MCF 10A (cell line): ENCODE measurements around the gene DSTN. TPM values are rescaled to one million over a fixed set of nuclear protein-coding genes. Genes with fewer than 3 reads are reported as not detected.

Source experiments
- BruUV-seq: library from RNA; stranded (reverse); fragments of 400-500 nt; replicated peaks from 2 replicates; lab custom pipeline; 2021; lab: Mats Ljungman, UMichigan
- CTCF ChIA-PET: fragments of 300-600 bp; sonication (Branson Sonifier 250); formaldehyde crosslinking; extraction: SDS; loops from one replicate; lab custom pipeline; 2021; ENCODE audit warnings: antibody characterized with exemption, inconsistent platforms; lab: Yijun Ruan, JAX
- POLR2A ChIA-PET: fragments of 300-600, 350-650 bp; sonication (Branson Sonifier 250); formaldehyde crosslinking; extraction: SDS; loops from one replicate; lab custom pipeline; 2020; ENCODE audit warnings: antibody characterized with exemption, inconsistent platforms; lab: Yijun Ruan, JAX
- DNase-seq: peaks from one replicate; pipeline ENCODE4 v3.0.0-alpha.2; 2018; ENCODE audit not compliant: unreplicated experiment
- H3K27ac Mint-ChIP-seq: one replicate; pipeline ENCODE4 v1.8.0; 2022; ENCODE audit warnings: mild to moderate bottlenecking, low read depth, mixed read lengths; ENCODE audit not compliant: unreplicated experiment
- H3K27me3 Mint-ChIP-seq: one replicate; pipeline ENCODE4 v1.8.0; 2022; ENCODE audit warnings: mixed read lengths; ENCODE audit not compliant: insufficient read depth, unreplicated experiment
- H3K36me3 Mint-ChIP-seq: one replicate; pipeline ENCODE4 v1.8.0; 2022; ENCODE audit warnings: mild to moderate bottlenecking, moderate library complexity, mixed read lengths; ENCODE audit not compliant: insufficient read depth, unreplicated experiment
- H3K4me1 Mint-ChIP-seq: one replicate; pipeline ENCODE4 v1.8.0; 2022; ENCODE audit warnings: mixed read lengths; ENCODE audit not compliant: insufficient read depth, unreplicated experiment
- H3K4me3 Mint-ChIP-seq: one replicate; pipeline ENCODE4 v1.8.0; 2022; ENCODE audit warnings: mild to moderate bottlenecking, moderate library complexity, mixed read lengths; ENCODE audit not compliant: unreplicated experiment
- H3K9me3 Mint-ChIP-seq: one replicate; pipeline ENCODE4 v1.8.0; 2022; ENCODE audit warnings: mixed read lengths; ENCODE audit not compliant: unreplicated experiment
- CTCF ChIP-seq: fragments of 200-600 bp; IDR thresholded peaks from one replicate; pipeline ENCODE4 v1.8.0; 2022; ENCODE audit warnings: antibody characterized with exemption, mild to moderate bottlenecking; ENCODE audit not compliant: unreplicated experiment
- intact Hi-C: fragments of 100-400 bp; cut with micrococcal nuclease; formaldehyde crosslinking; loops from 2 replicates; pipeline ENCODE4 v1.14.1; 2022
- total RNA-seq: library from RNA; stranded (reverse); gene quantifications from 2 replicates; pipeline ENCODE4 v1.2.3, GENCODE V29; 2022

The DSTN gene
- total RNA-seq, 1 experiment from 2014 or later, result 280 TPM

GRCh38 chr20:17617868-17618672, 48.2 kb downstream of the DSTN start:
- TF ChIP-seq CTCF, result no peak
- ChIA-PET POLR2A (no interaction called here), CTCF (interaction anchor here (0.6 to 9.1 kb wide), 30 partner anchors 9 to 1001 kb away, joined by 3 to 78 read pairs (median 4); partner anchors contain the start of genes DSTN and SEC23B)
- Mint-ChIP-seq H3K4me1 (no peaks in the 10 kb centered on the region), H3K27ac (no peak overlapping the region), H3K4me3 (no peak overlapping the region), H3K9me3 (no peaks in the 10 kb centered on the region), H3K27me3 (no peaks in the 10 kb centered on the region), H3K36me3 (peaks cover 39% of the 10 kb centered on the region)
- DNase-seq, result no peak
- intact Hi-C loops, result loop anchor here (1.0 kb wide), 1 partner anchor 81 kb away; no protein-coding TSS in a partner anchor
- no TSS peak for BruUV-seq

GRCh38 chr20:17618673-17619013, 48.8 kb downstream of the DSTN start:
- intact Hi-C loops, result no loop called here
- no peak overlapping the region for H3K27ac Mint-ChIP-seq
- no peaks in the 10 kb centered on the region for H3K27me3 Mint-ChIP-seq
- H3K9me3 Mint-ChIP-seq, result no peaks in the 10 kb centered on the region
- no peak overlapping the region for H3K4me3 Mint-ChIP-seq
- no peak for TF ChIP-seq CTCF
- POLR2A ChIA-PET, result no interaction called here
- no peak for DNase-seq
- no TSS peak for BruUV-seq
- peaks cover 39% of the 10 kb centered on the region for H3K36me3 Mint-ChIP-seq
- H3K4me1 Mint-ChIP-seq, result no peaks in the 10 kb centered on the region
- CTCF ChIA-PET, result interaction anchor here (0.6 to 9.1 kb wide), 18 partner anchors 9 to 1001 kb away, joined by 3 to 78 read pairs (median 4); partner anchors contain the start of genes DSTN and SEC23B

GRCh38 chr20:17619351-17620093, 49.6 kb downstream of the DSTN start:
- Mint-ChIP-seq H3K36me3 (peaks cover 32% of the 10 kb centered on the region), H3K27ac (no peak overlapping the region), H3K4me3 (no peak overlapping the region), H3K9me3 (no peaks in the 10 kb centered on the region), H3K27me3 (no peaks in the 10 kb centered on the region), H3K4me1 (no peaks in the 10 kb centered on the region)
- ChIA-PET CTCF (interaction anchor here (0.6 to 9.1 kb wide), 10 partner anchors 9 to 371 kb away, joined by 3 to 78 read pairs (median 4); no protein-coding TSS in a partner anchor), POLR2A (no interaction called here)
- TF ChIP-seq CTCF, result no peak
- BruUV-seq, result no TSS peak
- intact Hi-C loops, result no loop called here
- no peak for DNase-seq
